Panc1 (cell line): ENCODE results near the gene RYR3.

ENCODE experiments used
- CTCF ChIP-seq: fragments of 450-650 bp; IDR thresholded peaks from 2 replicates; pipeline ENCODE4 v1.5.1; 2017; ENCODE audit warnings: mild to moderate bottlenecking
- POLR2AphosphoS5 ChIP-seq: IDR thresholded peaks from 2 replicates; pipeline ENCODE4 v1.6.1; 2012; ENCODE audit warnings: mild to moderate bottlenecking, low read depth, low read length, moderate library complexity

GRCh38 chr15:33616475-33616874 lies 305.7 kb downstream of the RYR3 start:
- no peak for TF ChIP-seq CTCF
- TF ChIP-seq POLR2AphosphoS5: no peak
